ENCODE results near the gene TMEM238. TPM values are rescaled to one million over a fixed set of nuclear protein-coding genes. Genes with fewer than 3 reads are reported as not detected.
A peak's percentile ranks its signal among the peaks of the same experiment; 100 is the strongest.

Gene TMEM238
- total RNA-seq, 3 donors from 2014 or later (not counting 1 experiment from before 2014, with no cell fraction given): 2.9 to 5.1 (median 4.0) TPM

DNA sequence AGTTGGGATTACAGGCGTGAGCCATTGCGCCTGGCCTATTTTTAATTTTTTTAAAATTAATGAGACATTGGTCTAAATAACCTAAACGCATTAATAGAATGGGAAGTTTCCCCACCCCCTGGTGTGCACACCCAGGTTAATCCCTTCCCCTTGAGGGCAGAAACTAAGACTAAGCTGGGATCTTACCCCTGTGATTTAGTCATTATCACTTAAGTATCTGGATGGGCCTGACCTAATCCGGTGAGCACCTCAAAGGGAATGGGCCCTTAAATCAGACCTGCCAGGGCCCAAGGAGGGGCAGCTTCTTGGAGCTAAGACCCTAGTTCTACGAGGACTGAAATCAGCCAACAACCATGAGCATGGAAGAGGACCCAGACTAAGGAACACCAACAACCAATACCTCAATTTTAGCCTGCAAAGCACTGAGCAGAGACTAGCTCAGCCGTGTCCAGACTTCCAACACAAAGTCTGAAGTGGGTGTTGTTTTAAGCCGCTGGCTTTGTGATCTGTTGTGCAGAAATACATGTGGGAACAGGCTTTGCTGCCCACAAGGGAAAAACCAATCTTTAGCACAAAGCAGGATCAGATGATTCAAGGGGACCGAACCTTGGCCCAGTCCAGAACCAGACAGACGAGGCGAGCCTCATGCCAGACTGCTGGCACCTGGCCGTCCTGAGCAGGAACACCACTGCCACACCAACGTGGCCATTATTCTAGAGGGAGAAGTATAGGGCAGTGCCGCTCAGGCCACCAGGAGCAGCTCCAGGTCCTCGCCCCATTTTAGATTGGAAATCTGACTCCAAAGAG, 16.4 kb upstream of the TMEM238 start:
- no peak overlapping the region for H3K27ac ChIP-seq (ENCODE audit: low read length)
- Mint-ChIP-seq H3K36me3 (no peaks in the 10 kb centered on the region), H3K27me3 (ENCODE audit: low read depth in 2 of 2) (no peaks in the 10 kb centered on the region), H3K4me3 (no peak overlapping the region), H3K4me1 (peaks cover 4 to 9% of the 10 kb centered on the region in 2 donors), H3K27ac (no peak overlapping the region), H3K9me3 (no peaks in the 10 kb centered on the region)
- H3K4me3 ChIP-seq (ENCODE audit: low read length): no peak overlapping the region
- DNase-seq: no peak
- H3K36me3 ChIP-seq (ENCODE audit: control insufficient read depth, insufficient read depth, low read length): peaks cover 33% of the 10 kb centered on the region
- peaks cover 1% of the 10 kb centered on the region for H3K4me1 ChIP-seq (ENCODE audit: control insufficient read depth, insufficient read depth, low read length)
- intact Hi-C loops (cut with micrococcal nuclease): no loop called here
- ATAC-seq: peak in 1 of 3 donors; percentile 12
- TF ChIP-seq, protein P1, sequence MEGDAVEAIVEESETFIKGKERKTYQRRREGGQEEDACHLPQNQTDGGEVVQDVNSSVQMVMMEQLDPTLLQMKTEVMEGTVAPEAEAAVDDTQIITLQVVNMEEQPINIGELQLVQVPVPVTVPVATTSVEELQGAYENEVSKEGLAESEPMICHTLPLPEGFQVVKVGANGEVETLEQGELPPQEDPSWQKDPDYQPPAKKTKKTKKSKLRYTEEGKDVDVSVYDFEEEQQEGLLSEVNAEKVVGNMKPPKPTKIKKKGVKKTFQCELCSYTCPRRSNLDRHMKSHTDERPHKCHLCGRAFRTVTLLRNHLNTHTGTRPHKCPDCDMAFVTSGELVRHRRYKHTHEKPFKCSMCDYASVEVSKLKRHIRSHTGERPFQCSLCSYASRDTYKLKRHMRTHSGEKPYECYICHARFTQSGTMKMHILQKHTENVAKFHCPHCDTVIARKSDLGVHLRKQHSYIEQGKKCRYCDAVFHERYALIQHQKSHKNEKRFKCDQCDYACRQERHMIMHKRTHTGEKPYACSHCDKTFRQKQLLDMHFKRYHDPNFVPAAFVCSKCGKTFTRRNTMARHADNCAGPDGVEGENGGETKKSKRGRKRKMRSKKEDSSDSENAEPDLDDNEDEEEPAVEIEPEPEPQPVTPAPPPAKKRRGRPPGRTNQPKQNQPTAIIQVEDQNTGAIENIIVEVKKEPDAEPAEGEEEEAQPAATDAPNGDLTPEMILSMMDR (IDR thresholded peaks at IDR 0.05): no peak
- 91% methylated on average over 14 of the region's 14 CpGs for WGBS (ENCODE audit: insufficient coverage)
- H3K9me3 ChIP-seq (ENCODE audit: control insufficient read depth, insufficient read depth, low read length): no peaks in the 10 kb centered on the region
- H3K27me3 ChIP-seq (ENCODE audit: control insufficient read depth, insufficient read depth, low read length): no peaks in the 10 kb centered on the region

DNA sequence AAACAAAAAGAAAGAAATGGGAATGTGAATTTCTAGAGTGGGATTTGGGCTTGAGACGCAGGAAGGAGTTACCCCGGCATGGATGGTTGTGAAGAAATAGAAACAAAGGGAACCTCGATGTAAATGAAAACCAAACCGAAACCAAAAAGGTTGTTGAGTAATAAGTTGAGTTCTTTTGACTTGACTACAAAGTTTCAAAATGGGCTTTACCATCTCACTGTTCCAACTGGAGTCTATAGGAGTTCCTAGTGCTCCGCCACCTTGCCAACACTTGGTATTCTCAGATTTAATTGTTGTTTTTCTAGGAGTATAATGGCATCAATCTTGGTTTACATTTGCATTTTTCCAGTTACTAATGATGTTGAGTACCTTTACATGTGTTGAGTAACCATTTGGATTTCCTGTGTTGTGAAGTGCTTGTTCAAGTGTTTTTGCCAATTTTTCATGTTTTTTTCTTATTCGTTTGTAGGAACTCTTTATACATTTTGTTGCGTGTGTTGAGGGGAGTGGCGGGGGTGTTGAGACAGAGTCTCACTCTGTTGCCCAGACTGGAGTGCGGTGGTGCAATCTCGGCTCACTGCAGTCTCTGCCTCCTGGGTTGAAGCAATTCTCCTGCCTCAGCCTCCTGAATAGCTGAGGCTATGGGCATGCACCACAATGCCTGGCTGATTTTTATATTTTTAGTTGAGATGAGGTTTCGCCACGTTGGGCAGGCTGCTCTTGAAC, 14.3 kb upstream of the TMEM238 start:
- Histone ChIP-seq H3K4me1 (ENCODE audit: control insufficient read depth, insufficient read depth, low read length) (no peaks in the 10 kb centered on the region), H3K9me3 (ENCODE audit: control insufficient read depth, insufficient read depth, low read length) (no peaks in the 10 kb centered on the region), H3K27me3 (ENCODE audit: control insufficient read depth, insufficient read depth, low read length) (no peaks in the 10 kb centered on the region), H3K27ac (ENCODE audit: low read length) (no peak overlapping the region), H3K36me3 (ENCODE audit: control insufficient read depth, insufficient read depth, low read length) (peaks cover 27% of the 10 kb centered on the region), H3K4me3 (ENCODE audit: low read length) (no peak overlapping the region)
- TF ChIP-seq, protein P1 (IDR thresholded peaks at IDR 0.05): no peak
- H3K4me3 Mint-ChIP-seq: no peak overlapping the region
- peaks cover 4 to 7% of the 10 kb centered on the region in 2 donors for H3K4me1 Mint-ChIP-seq
- 75% methylated on average over 12 of the region's 12 CpGs for WGBS (ENCODE audit: insufficient coverage)
- no peaks in the 10 kb centered on the region for H3K36me3 Mint-ChIP-seq
- intact Hi-C loops (cut with micrococcal nuclease): no loop called here
- no peaks in the 10 kb centered on the region for H3K27me3 Mint-ChIP-seq (ENCODE audit: low read depth in 2 of 2)
- no peaks in the 10 kb centered on the region for H3K9me3 Mint-ChIP-seq
- ATAC-seq: no peak
- no peak for DNase-seq
- no peak overlapping the region for H3K27ac Mint-ChIP-seq

DNA sequence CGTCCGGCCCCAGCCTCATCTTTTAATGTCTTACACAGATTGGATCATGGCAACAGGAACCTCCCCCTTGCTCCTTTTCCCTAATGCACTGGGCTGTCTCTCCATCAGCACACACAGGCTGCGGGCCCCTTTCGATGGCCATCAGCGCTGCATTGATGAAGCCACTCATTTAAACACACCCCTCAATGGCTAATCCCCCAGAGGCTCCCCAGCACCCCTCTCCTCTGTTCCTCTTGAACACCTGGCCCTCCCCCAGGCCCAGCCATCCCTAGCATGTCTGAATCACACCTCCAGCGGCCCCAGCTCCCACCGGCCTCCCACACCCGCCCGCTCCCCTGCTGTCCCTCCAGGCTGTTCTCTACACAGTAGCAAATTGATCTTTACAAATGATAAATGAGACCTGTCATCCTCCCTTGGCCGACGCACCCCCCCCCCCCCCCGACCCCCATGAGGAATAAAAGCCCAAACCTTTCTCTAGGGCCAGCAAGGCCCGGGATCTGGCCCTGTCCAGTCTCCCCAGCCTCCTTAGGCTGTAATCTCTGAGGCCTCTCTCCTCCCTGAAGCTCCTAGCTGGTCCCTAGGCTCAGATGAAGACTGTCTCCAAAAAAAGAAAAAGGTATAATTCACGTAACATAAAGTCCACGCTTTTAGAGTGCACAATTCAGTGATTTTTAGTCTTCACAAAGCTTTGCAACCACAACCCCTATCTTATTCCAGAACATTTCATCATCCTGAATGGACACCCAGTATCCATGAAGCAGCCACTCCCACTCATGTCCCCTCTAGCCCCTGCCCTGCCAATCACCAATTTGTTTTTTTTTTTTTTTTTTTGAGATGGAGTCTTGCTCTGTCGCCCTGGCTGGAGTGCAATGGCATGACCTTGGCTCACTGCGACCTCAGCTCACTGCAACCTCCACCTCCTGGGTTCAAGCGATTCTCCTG, 9.0 kb upstream of the TMEM238 start:
- Histone ChIP-seq H3K4me3 (ENCODE audit: low read length) (no peak overlapping the region), H3K27me3 (ENCODE audit: control insufficient read depth, insufficient read depth, low read length) (no peaks in the 10 kb centered on the region), H3K36me3 (ENCODE audit: control insufficient read depth, insufficient read depth, low read length) (peaks cover 30% of the 10 kb centered on the region), H3K9me3 (ENCODE audit: control insufficient read depth, insufficient read depth, low read length) (no peaks in the 10 kb centered on the region), H3K4me1 (ENCODE audit: control insufficient read depth, insufficient read depth, low read length) (peaks cover 23% of the 10 kb centered on the region), H3K27ac (ENCODE audit: low read length) (no peak overlapping the region)
- H3K36me3 Mint-ChIP-seq: no peaks in the 10 kb centered on the region
- TF ChIP-seq, protein P1 (IDR thresholded peaks at IDR 0.05): no peak
- peak overlapping the region; percentile 18 to 51 for H3K27ac Mint-ChIP-seq
- intact Hi-C loops (cut with micrococcal nuclease): no loop called here
- 94% methylated on average over 16 of the region's 18 CpGs for WGBS (ENCODE audit: insufficient coverage)
- H3K9me3 Mint-ChIP-seq: no peaks in the 10 kb centered on the region
- ATAC-seq (no peak), DNase-seq (no peak)
- no peak overlapping the region for H3K4me3 Mint-ChIP-seq
- no peaks in the 10 kb centered on the region for H3K27me3 Mint-ChIP-seq (ENCODE audit: low read depth in 2 of 2)
- peaks cover 10 to 30% of the 10 kb centered on the region in 2 donors for H3K4me1 Mint-ChIP-seq
